ENCODE data around the gene BTF3. TPM values are rescaled to one million over a fixed set of nuclear protein-coding genes. Genes with fewer than 3 reads are reported as not detected.
A peak's percentile ranks its signal among the peaks of the same experiment; 100 is the strongest.

The BTF3 gene
- total and polyA plus RNA-seq, 2 of the 13 experiments (the other 11 are each of a cell fraction or from before 2014, with no cell fraction given), result 557 to 698 TPM

DNA sequence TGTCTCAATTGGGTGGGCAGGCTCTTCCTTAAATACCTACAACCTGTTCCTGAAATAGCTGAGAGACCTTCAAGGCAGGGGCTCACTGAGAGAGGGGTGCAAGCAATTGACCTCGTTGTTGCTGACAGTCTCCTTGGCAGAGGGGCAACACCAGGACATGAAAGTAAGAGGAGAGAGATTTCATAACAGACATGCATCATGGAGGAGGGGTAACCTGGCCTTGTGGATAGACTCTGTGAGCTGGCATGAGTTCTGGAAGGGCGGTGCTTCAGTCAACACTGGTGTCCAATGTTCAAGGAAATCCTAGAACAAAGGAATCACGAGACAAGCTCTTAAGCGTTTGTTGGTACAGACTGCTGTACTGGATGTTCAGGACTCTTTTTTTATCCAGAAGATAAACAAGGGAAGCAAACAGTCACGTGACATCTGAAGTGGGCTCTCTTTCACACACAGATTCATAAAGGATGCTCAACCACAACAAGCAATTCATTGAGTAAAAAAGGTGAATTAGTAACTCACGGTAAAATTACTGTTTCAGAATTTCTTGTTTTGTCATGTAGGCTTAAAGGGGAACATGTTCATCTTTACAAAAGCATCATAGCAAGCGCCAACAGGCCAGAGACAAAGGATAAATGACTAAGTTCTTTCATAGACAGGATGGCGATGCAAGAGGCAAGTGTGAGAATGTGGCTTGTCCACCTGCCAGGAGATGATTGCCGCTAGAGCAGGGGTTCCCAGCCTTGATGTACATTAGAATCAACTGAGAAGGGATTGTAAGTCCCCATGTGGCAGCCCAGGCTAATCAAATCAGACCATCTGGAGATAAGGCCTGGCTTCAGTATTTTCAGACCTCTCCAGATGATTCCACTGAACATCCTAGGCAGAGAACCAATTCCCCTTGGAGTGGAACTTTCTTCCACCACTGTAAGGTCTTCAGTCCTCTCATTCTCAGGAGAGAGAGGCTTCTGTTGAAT, 46.5 kb downstream of the BTF3 start (continued):
- TF ChIP-seq PRPF4 (IDR thresholded peaks at IDR 0.05; ENCODE audit: low read depth, low read length, poor library complexity, severe bottlenecking), result no peak
- peak; percentile 97 for TF ChIP-seq FOXP1 (IDR thresholded peaks at IDR 0.05)
- TF ChIP-seq FOXP1 (CRISPR knock-in tag; IDR thresholded peaks at IDR 0.05), result peak; percentile 99
- TF ChIP-seq TBL1XR1 (IDR thresholded peaks at IDR 0.05; ENCODE audit: borderline replicate concordance, low read length, partially characterized antibody), result peak; percentile 92
- no peak for TF ChIP-seq RFXANK (CRISPR knock-in tag; IDR thresholded peaks at IDR 0.05)
- TF ChIP-seq NFAT5 (CRISPR knock-in tag; IDR thresholded peaks at IDR 0.05), result no peak
- no peak for TF ChIP-seq FIP1L1 (IDR thresholded peaks at IDR 0.05; ENCODE audit: borderline replicate concordance, insufficient read depth, low read depth, low read length)
- TF ChIP-seq PAWR (CRISPR knock-in tag; IDR thresholded peaks at IDR 0.05; ENCODE audit: borderline replicate concordance), result no peak
- TF ChIP-seq CBX1 (IDR thresholded peaks at IDR 0.05; ENCODE audit: low read depth), result no peak
- no peak for TF ChIP-seq MYNN (CRISPR knock-in tag; IDR thresholded peaks at IDR 0.05; ENCODE audit: low read depth)
- no peak for TF ChIP-seq KMT2B (CRISPR knock-in tag; IDR thresholded peaks at IDR 0.05)
- no peak for TF ChIP-seq STAG1 (CRISPR knock-in tag; IDR thresholded peaks at IDR 0.05)
- no peak for TF ChIP-seq IRF1 (CRISPR knock-in tag; IDR thresholded peaks at IDR 0.05; ENCODE audit: low read depth)
- TF ChIP-seq ZNF572 (CRISPR knock-in tag; IDR thresholded peaks at IDR 0.05), result no peak
- TF ChIP-seq ZNF567 (CRISPR knock-in tag; IDR thresholded peaks at IDR 0.05; ENCODE audit: borderline replicate concordance), result no peak
- TF ChIP-seq EHMT2 (IDR thresholded peaks at IDR 0.05; ENCODE audit: borderline replicate concordance, low read depth, low read length), result peak; percentile 50; the same call in 1 of the 2 replicates
- no peak for TF ChIP-seq ZNF564 (CRISPR knock-in tag; IDR thresholded peaks at IDR 0.05)
- no peak for TF ChIP-seq HMGXB3 (CRISPR knock-in tag; IDR thresholded peaks at IDR 0.05; ENCODE audit: borderline replicate concordance)
- peak; percentile 99 for TF ChIP-seq SP5 (CRISPR knock-in tag; IDR thresholded peaks at IDR 0.05; ENCODE audit: borderline replicate concordance, low read depth)
